ENCODE results near the gene PCDH7. TPM values are rescaled to one million over a fixed set of nuclear protein-coding genes. Genes with fewer than 3 reads are reported as not detected.

The PCDH7 gene
- total RNA-seq, 1 experiment from 2014 or later = 16.8 TPM

GRCh38 chr4:30769093-30769492 is 48.9 kb downstream of the PCDH7 start:
- Histone ChIP-seq H4K5ac (ENCODE audit: insufficient read length, low read depth, low read length) (no peak overlapping the region), H3K4me2 (ENCODE audit: insufficient read depth, insufficient read length, low read length) (no peak overlapping the region)
- DNase-seq = no peak

More at GRCh38 chr4:30769093-30769492, 48.9 kb downstream of the PCDH7 start:
- no peak overlapping the region for H2BK120ac ChIP-seq (ENCODE audit: low read depth, low read length, poor library complexity, severe bottlenecking)
- Mint-ChIP-seq H3K4me1 (peaks cover 15 to 32% of the 10 kb centered on the region in 2 experiments), H3K27ac (peak overlapping the region in 1 of 3 experiments; percentile 23; a peak in 2 of 7 replicates), H3K9me3 (no peaks in the 10 kb centered on the region), H3K36me3 (ENCODE audit: insufficient read depth in 1 of 3, low read depth in 3 of 3) (no peaks in the 10 kb centered on the region), H3K4me3 (no peak overlapping the region), H3K27me3 (ENCODE audit: low read depth) (no peaks in the 10 kb centered on the region)
- no peak overlapping the region for H2BK12ac ChIP-seq (ENCODE audit: insufficient read length, low read depth, low read length)
- H2BK20ac ChIP-seq (ENCODE audit: low read depth, low read length, poor library complexity, severe bottlenecking) = no peak overlapping the region
- no peak overlapping the region for H3K14ac ChIP-seq (ENCODE audit: insufficient read depth, low read length)
- no peaks in the 10 kb centered on the region for H4K20me1 ChIP-seq (ENCODE audit: control insufficient read depth, insufficient read depth, insufficient read length)
- no peaks in the 10 kb centered on the region for H3K27me3 ChIP-seq (ENCODE audit: insufficient read depth, low read length)
- H2BK15ac ChIP-seq (ENCODE audit: low read depth, low read length) = no peak overlapping the region
- no peak overlapping the region for H2AFZ ChIP-seq (ENCODE audit: low read length)
- H2AK5ac ChIP-seq (ENCODE audit: insufficient read length, low read length) = no peak overlapping the region
- H2BK5ac ChIP-seq (ENCODE audit: insufficient read length, low read length) = no peak overlapping the region
- H3K9ac ChIP-seq (ENCODE audit: extremely low read depth, insufficient read length, low read length) = no peak overlapping the region
- no CpG with 5 or more reads among the region's 6 CpGs for WGBS (ENCODE audit: extremely low coverage, insufficient read length, low lambda C conversion rate)
- H3T11ph ChIP-seq (ENCODE audit: low read length) = no peak overlapping the region
- H3K18ac ChIP-seq (ENCODE audit: insufficient read length, low read depth, low read length) = no peak overlapping the region
- H3K4ac ChIP-seq (ENCODE audit: low read depth, low read length) = no peak overlapping the region
- H4K91ac ChIP-seq (ENCODE audit: insufficient read length, low read depth, low read length) = no peak overlapping the region
- no peak overlapping the region for H3K56ac ChIP-seq (ENCODE audit: insufficient read length, low read depth, low read length)
- no peaks in the 10 kb centered on the region for H3K23me2 ChIP-seq (ENCODE audit: insufficient read length, low read depth, low read length, poor library complexity, severe bottlenecking)
- no peak overlapping the region for H3K23ac ChIP-seq (ENCODE audit: insufficient read length, low read depth, low read length)
- no peak overlapping the region for H3K27ac ChIP-seq (ENCODE audit: insufficient read length, low read depth, low read length)
- no peaks in the 10 kb centered on the region for H3K4me1 ChIP-seq (ENCODE audit: insufficient read depth, low read length)
- no peaks in the 10 kb centered on the region for H3K79me1 ChIP-seq (ENCODE audit: insufficient read depth, low read depth, low read length, poor library complexity, severe bottlenecking)
- no peak for TF ChIP-seq CTCF (conservative IDR thresholded peaks at IDR 0.05)
- H3K79me2 ChIP-seq (ENCODE audit: insufficient read depth, low read length) = no peaks in the 10 kb centered on the region
- no peaks in the 10 kb centered on the region for H3K9me3 ChIP-seq (ENCODE audit: control insufficient read depth, low read depth, low read length)
- H4K8ac ChIP-seq (replicated peaks; ENCODE audit: insufficient read length, low read depth, low read length) = no peak overlapping the region

Data from H9 (cell line).